Upper lobe of right lung (tissue), 1 donor: Measurements from ENCODE around the gene ADAM10. TPM values are rescaled to one million over a fixed set of nuclear protein-coding genes. Genes with fewer than 3 reads are reported as not detected.
A peak's percentile ranks its signal among the peaks of the same experiment; 100 is the strongest.

Experiments
- ATAC-seq: fragments of 200-7000 bp; cut with Tn5 transposase; one replicate; pipeline ENCODE4 v1.9.1; 2020; ENCODE audit warnings: mild to moderate bottlenecking, moderate library complexity
- DNase-seq: peaks from one replicate; pipeline ENCODE4 v3.0.0-alpha.2; 2020
- H3K27ac ChIP-seq: fragments of 200-600 bp; one replicate; pipeline ENCODE4 v1.8.0; 2022
- H3K27me3 ChIP-seq: fragments of 200-600 bp; one replicate; pipeline ENCODE4 v1.8.0; 2022; ENCODE audit warnings: mild to moderate bottlenecking
- H3K36me3 ChIP-seq: fragments of 200-600 bp; one replicate; pipeline ENCODE4 v1.8.0; 2022
- H3K4me1 ChIP-seq: fragments of 200-600 bp; one replicate; pipeline ENCODE4 v1.8.0; 2022
- H3K4me3 ChIP-seq: fragments of 200-600 bp; one replicate; pipeline ENCODE4 v1.8.0; 2022; ENCODE audit warnings: mild to moderate bottlenecking
- H3K9me3 ChIP-seq: fragments of 200-600 bp; one replicate; pipeline ENCODE4 v1.8.0; 2022
- CTCF ChIP-seq: fragments of 200-600 bp; IDR thresholded peaks from one replicate; pipeline ENCODE4 v1.8.0; 2022; ENCODE audit warnings: antibody characterized with exemption
- intact Hi-C: fragments of 100-400 bp; cut with DNase I; formaldehyde crosslinking; loops from one replicate; pipeline ENCODE4 v1.11.0; 2022
- total RNA-seq: library from RNA; stranded (reverse); fragmentation: NEBNext Ultra II Directional; extraction: Animal tissue kit (Norgen Biotek cat#: 25700); gene quantifications from one replicate; pipeline ENCODE4 v1.2.1, GENCODE V29; 2021
- donor health status: DM: no; HTN: yes; CAD: no; lungs with severe emphysema.

The ADAM10 gene
- total RNA-seq, 1 donor from 2014 or later, result 139 TPM

DNA sequence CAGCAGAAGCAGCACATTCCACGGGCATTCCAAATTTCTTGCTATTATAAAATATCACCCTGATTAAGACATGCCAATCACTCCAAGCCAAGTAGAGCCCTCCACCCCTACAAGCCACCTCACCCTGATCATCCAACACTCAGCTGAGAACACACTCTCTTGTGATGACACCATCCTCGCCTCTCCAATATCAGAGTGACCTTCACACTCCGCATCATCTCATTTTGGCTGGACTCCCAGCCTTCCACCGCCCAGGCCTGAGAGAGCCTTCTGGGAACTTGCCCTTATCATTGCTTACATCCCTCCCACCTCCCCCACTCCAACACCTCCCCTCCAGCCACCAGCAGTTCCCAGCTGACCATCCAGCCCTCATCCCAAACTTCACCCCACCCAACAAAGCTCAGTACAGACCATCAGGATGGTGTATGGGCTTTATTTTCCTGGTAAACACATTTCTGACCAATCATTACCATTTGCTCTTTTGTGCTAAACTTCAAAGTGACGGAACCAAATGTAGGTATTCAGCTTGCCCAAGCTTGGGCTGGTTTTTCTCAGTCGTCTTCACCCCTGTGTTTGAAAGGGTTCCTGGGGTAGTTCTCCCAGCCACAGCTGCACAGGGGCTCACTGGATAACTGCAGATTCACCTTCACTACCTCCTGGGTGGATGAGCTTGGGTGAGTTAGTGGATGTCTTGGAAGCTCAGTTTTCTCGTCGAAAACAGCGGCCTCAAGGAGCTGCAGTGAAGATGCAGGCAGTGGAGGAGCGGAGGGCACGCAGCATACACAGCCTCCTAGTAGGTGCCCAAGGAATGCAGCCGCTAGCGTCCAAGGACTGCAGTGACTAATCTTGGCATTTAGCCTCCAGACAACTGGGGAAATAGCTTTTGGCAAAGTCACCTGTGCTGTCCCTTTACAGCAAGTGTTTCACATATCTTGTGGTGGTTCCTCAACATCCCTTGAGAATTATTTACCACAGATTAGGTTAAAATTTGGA, 202.6 kb downstream of the ADAM10 start:
- no peak for TF ChIP-seq CTCF
- peak; percentile 65 for ATAC-seq
- Histone ChIP-seq H3K27me3 (no peaks in the 10 kb centered on the region), H3K4me3 (no peak overlapping the region), H3K27ac (no peak overlapping the region), H3K4me1 (peaks cover 10% of the 10 kb centered on the region), H3K9me3 (no peaks in the 10 kb centered on the region), H3K36me3 (no peaks in the 10 kb centered on the region)
- intact Hi-C loops, result no loop called here
- DNase-seq, result peak; percentile 62

DNA sequence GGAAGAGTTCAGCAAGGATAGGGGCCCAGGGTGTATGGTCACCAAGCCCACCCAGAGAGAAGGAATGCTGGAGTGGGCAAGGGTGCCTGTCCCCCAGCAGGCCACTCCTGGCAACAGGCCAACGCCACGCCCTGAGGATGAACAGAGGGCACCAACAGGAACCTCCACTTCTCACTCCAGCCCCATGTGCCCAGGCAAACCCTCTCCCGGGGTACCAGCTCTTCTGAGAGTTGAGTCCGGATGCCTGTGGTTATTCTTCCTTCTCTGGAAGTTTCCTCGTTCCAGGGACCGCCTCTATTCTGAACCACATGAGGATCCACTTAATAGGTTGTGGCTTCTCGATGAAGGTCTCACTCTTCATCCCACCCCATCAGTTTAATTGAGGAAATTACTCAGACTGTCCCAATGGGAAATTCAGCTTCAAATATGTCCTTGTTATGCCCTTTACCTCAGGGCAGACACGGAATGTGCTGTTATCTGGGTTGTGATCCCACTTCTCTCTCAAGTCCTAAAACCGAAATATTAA, 203.4 kb downstream of the ADAM10 start:
- Histone ChIP-seq H3K9me3 (no peaks in the 10 kb centered on the region), H3K4me3 (no peak overlapping the region), H3K4me1 (peaks cover 2% of the 10 kb centered on the region), H3K27me3 (no peaks in the 10 kb centered on the region), H3K27ac (no peak overlapping the region), H3K36me3 (no peaks in the 10 kb centered on the region)
- intact Hi-C loops, result no loop called here
- DNase-seq (peak; percentile 56), ATAC-seq (no peak)
- no peak for TF ChIP-seq CTCF

DNA sequence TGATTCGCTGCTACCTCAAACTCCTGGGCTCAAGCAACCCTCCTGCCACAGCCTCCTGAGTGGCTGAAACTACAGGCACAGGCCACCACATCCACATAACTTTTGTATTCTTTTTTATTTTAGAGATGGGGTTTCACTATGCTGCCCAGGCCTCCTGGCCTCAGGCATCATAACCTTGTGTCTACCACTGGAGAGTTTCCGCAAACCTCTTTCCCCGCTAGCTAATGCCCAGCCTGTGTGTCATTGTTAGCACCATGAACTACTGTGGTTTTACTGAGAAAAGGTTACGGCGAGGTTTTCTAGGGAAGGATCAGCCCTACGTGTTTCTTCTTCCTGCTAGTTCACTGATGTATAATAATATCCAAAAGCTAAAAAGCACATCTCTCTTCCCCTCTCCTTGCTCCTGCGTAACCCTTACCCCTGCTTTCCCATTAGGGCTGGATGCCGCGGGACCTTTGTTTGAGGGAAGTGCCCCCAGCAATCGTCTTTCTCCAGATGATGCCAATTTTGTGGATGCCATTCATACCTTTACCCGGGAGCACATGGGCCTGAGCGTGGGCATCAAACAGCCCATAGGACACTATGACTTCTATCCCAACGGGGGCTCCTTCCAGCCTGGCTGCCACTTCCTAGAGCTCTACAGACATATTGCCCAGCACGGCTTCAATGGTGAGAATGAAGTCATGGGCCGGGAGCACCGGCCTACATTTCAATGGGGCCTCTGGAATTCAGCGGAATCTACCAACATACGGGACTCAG, 204.0 kb downstream of the ADAM10 start:
- DNase-seq (peak; percentile 56), ATAC-seq (peak; percentile 50)
- H3K9me3 ChIP-seq, result no peaks in the 10 kb centered on the region
- H3K4me1 ChIP-seq, result no peaks in the 10 kb centered on the region
- no peaks in the 10 kb centered on the region for H3K27me3 ChIP-seq
- H3K27ac ChIP-seq, result no peak overlapping the region
- no peak overlapping the region for H3K4me3 ChIP-seq
- no peak for TF ChIP-seq CTCF
- intact Hi-C loops, result no loop called here
- H3K36me3 ChIP-seq, result no peaks in the 10 kb centered on the region

GRCh38 chr15:58544756-58545155, 204.8 kb downstream of the ADAM10 start:
- intact Hi-C loops, result no loop called here
- no peak overlapping the region for H3K4me3 ChIP-seq
- no peaks in the 10 kb centered on the region for H3K36me3 ChIP-seq
- TF ChIP-seq CTCF, result no peak
- no peak overlapping the region for H3K27ac ChIP-seq
- no peaks in the 10 kb centered on the region for H3K27me3 ChIP-seq
- ATAC-seq (no peak), DNase-seq (no peak)
- H3K9me3 ChIP-seq, result no peaks in the 10 kb centered on the region
- H3K4me1 ChIP-seq, result no peaks in the 10 kb centered on the region

GRCh38 chr15:58543664-58544335, 205.7 kb downstream of the ADAM10 start:
- Histone ChIP-seq H3K4me1 (no peaks in the 10 kb centered on the region), H3K4me3 (no peak overlapping the region), H3K27ac (no peak overlapping the region), H3K36me3 (no peaks in the 10 kb centered on the region), H3K27me3 (no peaks in the 10 kb centered on the region), H3K9me3 (no peaks in the 10 kb centered on the region)
- ATAC-seq (no peak), DNase-seq (peak; percentile 60)
- intact Hi-C loops, result no loop called here
- no peak for TF ChIP-seq CTCF
